Tongue (tissue), 2 donors: ENCODE results near the gene CLUH. TPM values are rescaled to one million over a fixed set of nuclear protein-coding genes. Genes with fewer than 3 reads are reported as not detected.

Experiments used
- DNase-seq: peaks from one replicate; pipeline ENCODE4 v3.0.0-alpha.2; 2015
- total RNA-seq: library from RNA; depleted of rRNA; stranded (reverse); fragments of >200 nt; gene quantifications from one replicate; pipeline ENCODE4 v1.2.3, GENCODE V29; 2014

The CLUH gene
- total RNA-seq, result 53.1 TPM

- DNase-seq, result peak; percentile 97
Measured at GRCh38 chr17:2711608-2712299, at the start of gene CLUH. Gene CLUH, minus strand, starts transcription at chr17:2711764. Its CDS starts 103 bp downstream, at chr17:2711661.

- DNase-seq, result no peak
Measured at GRCh38 chr17:2758870-2759269, 47.3 kb upstream of the CLUH start.

- DNase-seq, result no peak
Measured at GRCh38 chr17:2755891-2756724, 44.5 kb upstream of the CLUH start.

GRCh38 chr17:2751491-2751890 is 39.9 kb upstream of the CLUH start:
- DNase-seq, result no peak

GRCh38 chr17:2750721-2751120 is 39.2 kb upstream of the CLUH start:
- DNase-seq, result no peak

GRCh38 chr17:2749784-2750181 is 38.2 kb upstream of the CLUH start:
- DNase-seq, result peak; percentile 85

- DNase-seq, result no peak
Measured at GRCh38 chr17:2749058-2749783, 37.7 kb upstream of the CLUH start, which contains the start of gene CCDC92B. Gene CCDC92B, minus strand, starts transcription at chr17:2749652. Its CDS starts 14,507 bp downstream, at chr17:2735145.

GRCh38 chr17:2745317-2746037 is 33.9 kb upstream of the CLUH start:
- DNase-seq, result peak; percentile 88

- no peak for DNase-seq
Measured at GRCh38 chr17:2737693-2738092, 26.1 kb upstream of the CLUH start.

- DNase-seq, result no peak
Measured at GRCh38 chr17:2736956-2737355, 25.4 kb upstream of the CLUH start.

GRCh38 chr17:2735896-2736295 is 24.3 kb upstream of the CLUH start:
- DNase-seq, result no peak

- no peak for DNase-seq
Measured at GRCh38 chr17:2734939-2735338, 23.4 kb upstream of the CLUH start.

- DNase-seq, result no peak
Measured at GRCh38 chr17:2731807-2732206, 20.2 kb upstream of the CLUH start.

GRCh38 chr17:2730764-2731353 is 19.3 kb upstream of the CLUH start:
- no peak for DNase-seq

- DNase-seq, result peak; percentile 51
Measured at GRCh38 chr17:2724784-2725164, 13.2 kb upstream of the CLUH start.

- DNase-seq, result peak; percentile 62
Measured at GRCh38 chr17:2723997-2724783, 12.6 kb upstream of the CLUH start.

GRCh38 chr17:2723505-2723996 is 12.0 kb upstream of the CLUH start:
- DNase-seq, result peak; percentile 17

- DNase-seq, result no peak
Measured at GRCh38 chr17:2722611-2723010, 11.0 kb upstream of the CLUH start.

GRCh38 chr17:2721603-2722002 is 10.0 kb upstream of the CLUH start:
- DNase-seq, result no peak

- no peak for DNase-seq
Measured at GRCh38 chr17:2719861-2720260, 8.3 kb upstream of the CLUH start.
